GM12874 (cell line): ENCODE data around the gene GPC3.

Source experiments
- CTCF ChIP-seq: IDR thresholded peaks from 2 replicates; pipeline ENCODE4 v1.5.1; 2011; ENCODE audit warnings: low read depth, mild to moderate bottlenecking, control low read depth, low read length, moderate library complexity; ENCODE audit not compliant: insufficient read depth

Gene GPC3

GRCh38 chrX:133971586-133971985 is 13.8 kb downstream of the GPC3 start:
- TF ChIP-seq CTCF: no peak

- no peak for TF ChIP-seq CTCF
Observed at GRCh38 chrX:133970076-133970475, 15.3 kb downstream of the GPC3 start.

GRCh38 chrX:133969191-133969590 is 16.2 kb downstream of the GPC3 start:
- no peak for TF ChIP-seq CTCF

- no peak for TF ChIP-seq CTCF
Observed at GRCh38 chrX:133968109-133968508, 17.3 kb downstream of the GPC3 start.

GRCh38 chrX:133966199-133966598 is 19.2 kb downstream of the GPC3 start:
- no peak for TF ChIP-seq CTCF

GRCh38 chrX:133965321-133965720 is 20.1 kb downstream of the GPC3 start:
- no peak for TF ChIP-seq CTCF

GRCh38 chrX:133961046-133961445 is 24.3 kb downstream of the GPC3 start:
- TF ChIP-seq CTCF: no peak

- TF ChIP-seq CTCF: no peak
Observed at GRCh38 chrX:133959972-133960371, 25.4 kb downstream of the GPC3 start.
